ENCODE results near the gene KLHL35.
A peak's percentile ranks its signal among the peaks of the same experiment; 100 is the strongest.

Gene KLHL35

DNA sequence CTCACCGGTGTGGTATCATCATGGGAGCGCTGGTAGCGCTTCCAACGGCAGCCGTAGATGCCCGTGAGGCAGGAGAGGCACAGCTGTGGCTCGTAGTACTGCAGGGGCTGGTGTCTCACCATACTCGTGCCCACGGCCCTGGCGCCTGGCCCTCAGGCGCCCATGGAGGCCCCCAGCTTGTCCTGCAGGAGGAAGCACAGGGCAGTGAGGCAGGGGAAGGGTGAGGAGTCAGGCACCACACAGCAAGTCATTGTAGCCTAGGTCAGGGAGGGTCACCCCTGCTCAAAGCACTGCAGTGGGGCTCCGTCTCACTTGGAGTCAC, 44.6 kb upstream of the KLHL35 start:
- TF ChIP-seq CTCF (conservative IDR thresholded peaks at IDR 0.05): no peak
- H3K27ac ChIP-seq: peak overlapping the region; percentile 59

- peak overlapping the region; percentile 59 for H3K27ac ChIP-seq
- no peak for TF ChIP-seq CTCF (conservative IDR thresholded peaks at IDR 0.05)
Measured at GRCh38 chr11:75476739-75477613, 44.0 kb upstream of the KLHL35 start.

- TF ChIP-seq CTCF (conservative IDR thresholded peaks at IDR 0.05): no peak
- H3K27ac ChIP-seq: peak overlapping the region; percentile 59
Measured at GRCh38 chr11:75475767-75476650, 43.0 kb upstream of the KLHL35 start.

- no peak for TF ChIP-seq CTCF (conservative IDR thresholded peaks at IDR 0.05)
- H3K27ac ChIP-seq: no peak overlapping the region; the same call in 1 of the 2 replicates
Measured at GRCh38 chr11:75474878-75475766, 42.1 kb upstream of the KLHL35 start.

- TF ChIP-seq CTCF (conservative IDR thresholded peaks at IDR 0.05): no peak
- no peak overlapping the region for H3K27ac ChIP-seq
Measured at GRCh38 chr11:75474240-75474639, 41.2 kb upstream of the KLHL35 start.

DNA sequence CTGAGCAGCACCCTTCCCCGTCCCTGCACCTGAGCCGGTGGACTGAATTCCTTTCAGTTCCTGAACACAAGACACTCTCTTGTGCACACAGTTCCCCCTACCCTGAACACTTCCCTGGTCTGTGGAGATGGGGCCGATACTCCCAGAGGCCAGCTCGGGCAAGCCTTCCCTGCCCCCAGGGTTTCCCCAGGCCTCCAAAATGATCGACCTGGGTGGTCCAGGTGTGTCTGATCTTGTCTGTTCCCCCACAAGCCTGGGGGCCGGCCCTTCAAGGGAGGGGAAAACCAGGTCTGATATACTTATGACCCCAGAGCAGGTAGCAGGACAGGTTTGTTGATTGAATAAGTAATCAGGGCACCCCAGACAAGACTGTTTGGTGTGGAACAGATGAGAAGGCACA, 40.7 kb upstream of the KLHL35 start:
- H3K27ac ChIP-seq: no peak overlapping the region
- no peak for TF ChIP-seq CTCF (conservative IDR thresholded peaks at IDR 0.05)
